NCI-H82 treated with DMSO at 0.1 percent for 48 hours (cell line): ENCODE data around the gene PLCL1.

Experiments used
- DNase-seq: peaks from one replicate; lab custom pipeline; 2025; ENCODE audit not compliant: unreplicated experiment; lab: John Stamatoyannopoulos, UW

PLCL1 gene

GRCh38 chr2:197924483-197924882, 120.1 kb downstream of the PLCL1 start:
- DNase-seq, result no peak

- DNase-seq, result no peak
Measured at GRCh38 chr2:197925204-197925603, 120.8 kb downstream of the PLCL1 start.

GRCh38 chr2:197925976-197926375, 121.6 kb downstream of the PLCL1 start:
- DNase-seq, result no peak

- DNase-seq, result no peak
Measured at GRCh38 chr2:197926673-197927072, 122.3 kb downstream of the PLCL1 start.

GRCh38 chr2:197927994-197928393, 123.6 kb downstream of the PLCL1 start:
- DNase-seq, result no peak

GRCh38 chr2:197929008-197929885, 124.9 kb downstream of the PLCL1 start:
- no peak for DNase-seq

GRCh38 chr2:197929886-197930227, 125.5 kb downstream of the PLCL1 start:
- DNase-seq, result no peak

- no peak for DNase-seq
Measured at GRCh38 chr2:197930570-197931278, 126.3 kb downstream of the PLCL1 start.

GRCh38 chr2:197931661-197932312, 127.4 kb downstream of the PLCL1 start:
- DNase-seq, result no peak

GRCh38 chr2:197932374-197932773, 128.0 kb downstream of the PLCL1 start:
- DNase-seq, result no peak

- DNase-seq, result no peak
Measured at GRCh38 chr2:197934261-197934933, 130.0 kb downstream of the PLCL1 start.

GRCh38 chr2:197934934-197935289, 130.5 kb downstream of the PLCL1 start:
- DNase-seq, result no peak

GRCh38 chr2:197937814-197938213, 133.4 kb downstream of the PLCL1 start:
- no peak for DNase-seq

GRCh38 chr2:197938555-197938954, 134.2 kb downstream of the PLCL1 start:
- DNase-seq, result no peak

- DNase-seq, result no peak
Measured at GRCh38 chr2:197939787-197940186, 135.4 kb downstream of the PLCL1 start.

- DNase-seq, result peak; percentile 49
Measured at GRCh38 chr2:197940382-197940781, 136.0 kb downstream of the PLCL1 start.

GRCh38 chr2:197941715-197942114, 137.3 kb downstream of the PLCL1 start:
- DNase-seq, result no peak

GRCh38 chr2:197943731-197944130, 139.3 kb downstream of the PLCL1 start:
- DNase-seq, result no peak

GRCh38 chr2:197944416-197945096, 140.2 kb downstream of the PLCL1 start:
- no peak for DNase-seq

GRCh38 chr2:197946562-197946961, 142.2 kb downstream of the PLCL1 start:
- DNase-seq, result no peak

GRCh38 chr2:197947219-197947757, 142.9 kb downstream of the PLCL1 start:
- no peak for DNase-seq
